HepG2 (cell line): Measurements from ENCODE around the gene GPR42. TPM values are rescaled to one million over a fixed set of nuclear protein-coding genes. Genes with fewer than 3 reads are reported as not detected.

Experiments used
- ATAC-seq: fragments of 200-7000 bp; cut with Tn5 transposase; 3 replicates; pipeline ENCODE4 v1.9.1; 2020; ENCODE audit warnings: mild to moderate bottlenecking, moderate library complexity
- BruUV-seq: library from RNA; stranded (reverse); fragments of 400-500 nt; replicated peaks from 2 replicates; lab custom pipeline; 2021; lab: Mats Ljungman, UMichigan
- CTCF ChIA-PET: fragments of 300-600 bp; formaldehyde crosslinking; extraction: SDS; loops from one replicate; lab custom pipeline; 2021; ENCODE audit warnings: low total read pairs, inconsistent platforms, low intra/inter-chr PET ratio; lab: Yijun Ruan, JAX
- POLR2A ChIA-PET: fragments of 350-600 bp; sonication (Branson Sonifier 250); formaldehyde crosslinking; loops from one replicate; lab custom pipeline; 2020; ENCODE audit warnings: antibody characterized with exemption, inconsistent platforms; lab: Yijun Ruan, JAX
- DNase-seq: peaks from one replicate; pipeline ENCODE4 v3.0.0-alpha.2; 2015; ENCODE audit warnings: low spot score
- FAIRE-seq: peaks from 3 replicates; lab custom pipeline; 2011; peaks lifted over from hg19 to GRCh38; lab: Jason Lieb, UNC
- H2AFZ ChIP-seq: one replicate; pipeline ENCODE4 v1.6.1; 2011; ENCODE audit warnings: low read length, inconsistent platforms
- H3K27ac ChIP-seq: fragments of 300-600 bp; 3 replicates; pipeline ENCODE4 v1.8.0; 2011; ENCODE audit warnings: mixed run types, mild to moderate bottlenecking, mixed read lengths, low read length, inconsistent platforms; ENCODE audit not compliant: insufficient read depth; ENCODE audit errors: extremely low read length
- H3K27me3 ChIP-seq, 2 experiments: fragments of 200-600 bp in 1 of 2; 2 replicates in 1 of 2; 3 replicates in 1 of 2; pipeline versions ENCODE4 v1.6.0 to v1.8.0; 2011; ENCODE audit warnings: low read length in 2 of 2, mild to moderate bottlenecking in 2 of 2, moderate library complexity in 2 of 2, inconsistent platforms in 1 of 2; ENCODE audit not compliant: insufficient read depth in 2 of 2, control insufficient read depth in 1 of 2
- H3K36me3 ChIP-seq, 2 experiments: fragments of 200-600 bp in 1 of 2; replicated peaks in 1 of 2; 2 replicates in 1 of 2; 3 replicates in 1 of 2; pipeline versions ENCODE4 v1.5.1 to v1.8.0; 2011; ENCODE audit warnings: low read length in 2 of 2, inconsistent platforms in 1 of 2; ENCODE audit not compliant: insufficient read depth in 2 of 2, control insufficient read depth in 1 of 2
- H3K4me1 ChIP-seq: 2 replicates; pipeline ENCODE4 v1.5.1; 2012; ENCODE audit warnings: low read length, inconsistent platforms; ENCODE audit not compliant: insufficient read depth
- H3K4me2 ChIP-seq: 2 replicates; pipeline ENCODE4 v1.6.0; 2011; ENCODE audit warnings: low read depth, low read length, inconsistent platforms
- H3K4me3 ChIP-seq, 3 experiments: fragments of 200-600 bp in 1 of 3; sonication (generic), shearing (Covaris generic) in 1 of 3; replicated peaks in 1 of 3; 2 replicates each; pipeline ENCODE4 v1.5.1; 2011 to 2016; ENCODE audit warnings: low read length in 3 of 3, inconsistent platforms in 2 of 3, low read depth in 2 of 3, mild to moderate bottlenecking in 2 of 3, control low read depth in 1 of 3, mixed read lengths in 1 of 3; ENCODE audit not compliant: insufficient read depth in 1 of 3
- H3K79me2 ChIP-seq: one replicate; pipeline ENCODE4 v1.6.1; 2011; ENCODE audit warnings: low read length, inconsistent platforms; ENCODE audit not compliant: insufficient read depth
- H3K9ac ChIP-seq: 2 replicates; pipeline ENCODE4 v1.6.0; 2011; ENCODE audit warnings: mild to moderate bottlenecking, low read depth, low read length, inconsistent platforms; ENCODE audit not compliant: insufficient read depth
- H3K9me3 ChIP-seq: 2 replicates; pipeline ENCODE4 v1.5.1; 2012; ENCODE audit warnings: mild to moderate bottlenecking, low read length
- H4K20me1 ChIP-seq: 2 replicates; pipeline ENCODE4 v1.6.0; 2011; ENCODE audit warnings: inconsistent platforms, mild to moderate bottlenecking, low read length, moderate library complexity; ENCODE audit not compliant: insufficient read depth
- EED ChIP-seq: sonication (generic); formaldehyde crosslinking; IDR thresholded peaks from 2 replicates; pipeline ENCODE4 v1.5.0; 2020; ENCODE audit warnings: mild to moderate bottlenecking, missing genetic modification reagents
- HOXA5 ChIP-seq: sonication (generic); formaldehyde crosslinking; IDR thresholded peaks from 2 replicates; pipeline ENCODE4 v1.4.0; 2020; ENCODE audit warnings: missing genetic modification reagents
- KAT7 ChIP-seq: IDR thresholded peaks from 2 replicates; pipeline ENCODE4 v1.6.1; 2018; ENCODE audit warnings: borderline replicate concordance, missing compliant biosample characterization
- KDM6A ChIP-seq: IDR thresholded peaks from 2 replicates; pipeline ENCODE4 v1.6.1; 2016; ENCODE audit warnings: low read depth
- SP4 ChIP-seq: sonication (generic); formaldehyde crosslinking; IDR thresholded peaks from 2 replicates; pipeline ENCODE4 v1.8.1; 2023; ENCODE audit warnings: mild to moderate bottlenecking, missing genetic modification reagents
- THAP9 ChIP-seq: sonication (generic); formaldehyde crosslinking; IDR thresholded peaks from 2 replicates; pipeline ENCODE4; 2020; ENCODE audit warnings: missing genetic modification reagents, mild to moderate bottlenecking, borderline replicate concordance
- ZEB1 ChIP-seq: IDR thresholded peaks from 2 replicates; pipeline ENCODE4 v1.6.1; 2012; ENCODE audit warnings: mild to moderate bottlenecking, low read depth, inconsistent platforms; ENCODE audit not compliant: insufficient replicate concordance
- ZNF3 ChIP-seq: IDR thresholded peaks from 2 replicates; pipeline ENCODE4 v1.7.0; 2017; ENCODE audit warnings: inconsistent platforms
- ZNF367 ChIP-seq: sonication (generic); formaldehyde crosslinking; IDR thresholded peaks from 2 replicates; pipeline ENCODE4 v1.4.0; 2020; ENCODE audit warnings: missing genetic modification reagents, borderline replicate concordance
- WGBS: methylation state at CpG from one replicate; pipeline ENCODE4 v1.1.6; 2017; ENCODE audit warnings: low lambda C conversion rate; 5-methylcytosine and 5-hydroxymethylcytosine counted together
- in situ Hi-C: cut with HindIII; loops from 2 replicates; pipeline ENCODE4 v1.10.0; 2017; ENCODE audit warnings: low pct_unique_long_range_greater_than_20kb; ENCODE audit not compliant: extremely low pct_ligation_motif_present
- intact Hi-C: fragments of 100-400 bp; cut with micrococcal nuclease; formaldehyde crosslinking; loops from one replicate; pipeline ENCODE4 v1.10.0; 2022; ENCODE audit not compliant: unreplicated experiment
- polyA plus RNA-seq, 8 experiments: library from polyadenylated mRNA; depleted of rRNA in 3 of 8; stranded (reverse) in 7 of 8; unstranded in 1 of 8; fragments of >200 nt; fragmentation: Illumina TruSeq in 4 of 8; extraction: Trizol in 4 of 8; gene quantifications; 2 replicates each; pipeline versions ENCODE4 v1.2.1 to v1.2.3, GENCODE V29; 2011 to 2016; ENCODE audit warnings: low read depth in 4 of 8, missing spikeins in 1 of 8, mixed read lengths in 1 of 8; ENCODE audit not compliant: insufficient read depth in 1 of 8
- total RNA-seq, 5 experiments: library from RNA; depleted of rRNA; stranded (reverse); fragments of >200 nt; fragmentation: Illumina TruSeq; extraction: Trizol; gene quantifications; 2 replicates each; pipeline ENCODE4 v1.2.3, GENCODE V29; 2016; ENCODE audit warnings: low read depth in 1 of 5
- TF ChIP-seq, protein P1 (sequence below): sonication (generic); formaldehyde crosslinking; IDR thresholded peaks from 2 replicates; pipeline ENCODE4 v1.4.0; 2020; ENCODE audit warnings: missing genetic modification reagents, borderline replicate concordance
- TF ChIP-seq, protein P2 (sequence below): sonication (generic); formaldehyde crosslinking; IDR thresholded peaks from 2 replicates; pipeline ENCODE4 v1.4.0; 2020; ENCODE audit warnings: missing genetic modification reagents, borderline replicate concordance

Gene GPR42
- total and polyA plus RNA-seq, 2 of the 13 experiments (the other 11 are each of a cell fraction or from before 2014, with no cell fraction given): not detected

GRCh38 chr19:35417278-35417677 is 46.4 kb downstream of the GPR42 start:
- H3K4me2 ChIP-seq: no peak overlapping the region
- no peaks in the 10 kb centered on the region; a peak in 1 of 5 replicates for H3K27me3 ChIP-seq
- no peak for DNase-seq
- no peak overlapping the region for H2AFZ ChIP-seq
- ChIA-PET POLR2A (interaction anchor here (0.5 kb wide), 1 partner anchor 26 kb away, joined by 3 read pairs; no protein-coding TSS in a partner anchor), CTCF (no interaction called here)
- no peak for ATAC-seq
- no peaks in the 10 kb centered on the region for H3K9me3 ChIP-seq
- H3K9ac ChIP-seq: no peak overlapping the region
- WGBS: 92% methylated on average over 2 of the region's 2 CpGs
- no TSS peak for BruUV-seq
- intact Hi-C loops: no loop called here
- peaks cover 63% of the 10 kb centered on the region for H3K4me1 ChIP-seq
- TF ChIP-seq ZEB1 (no peak), KDM6A (no peak), KAT7 (CRISPR knock-in tag) (no peak), EED (CRISPR knock-in tag) (no peak), HOXA5 (CRISPR knock-in tag) (no peak), ZNF367 (CRISPR knock-in tag) (no peak), ZNF3 (CRISPR knock-in tag) (no peak), SP4 (CRISPR knock-in tag) (no peak), THAP9 (no peak)
- TF ChIP-seq, protein P1, sequence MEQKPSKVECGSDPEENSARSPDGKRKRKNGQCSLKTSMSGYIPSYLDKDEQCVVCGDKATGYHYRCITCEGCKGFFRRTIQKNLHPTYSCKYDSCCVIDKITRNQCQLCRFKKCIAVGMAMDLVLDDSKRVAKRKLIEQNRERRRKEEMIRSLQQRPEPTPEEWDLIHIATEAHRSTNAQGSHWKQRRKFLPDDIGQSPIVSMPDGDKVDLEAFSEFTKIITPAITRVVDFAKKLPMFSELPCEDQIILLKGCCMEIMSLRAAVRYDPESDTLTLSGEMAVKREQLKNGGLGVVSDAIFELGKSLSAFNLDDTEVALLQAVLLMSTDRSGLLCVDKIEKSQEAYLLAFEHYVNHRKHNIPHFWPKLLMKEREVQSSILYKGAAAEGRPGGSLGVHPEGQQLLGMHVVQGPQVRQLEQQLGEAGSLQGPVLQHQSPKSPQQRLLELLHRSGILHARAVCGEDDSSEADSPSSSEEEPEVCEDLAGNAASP: no peak
- TF ChIP-seq, protein P2, sequence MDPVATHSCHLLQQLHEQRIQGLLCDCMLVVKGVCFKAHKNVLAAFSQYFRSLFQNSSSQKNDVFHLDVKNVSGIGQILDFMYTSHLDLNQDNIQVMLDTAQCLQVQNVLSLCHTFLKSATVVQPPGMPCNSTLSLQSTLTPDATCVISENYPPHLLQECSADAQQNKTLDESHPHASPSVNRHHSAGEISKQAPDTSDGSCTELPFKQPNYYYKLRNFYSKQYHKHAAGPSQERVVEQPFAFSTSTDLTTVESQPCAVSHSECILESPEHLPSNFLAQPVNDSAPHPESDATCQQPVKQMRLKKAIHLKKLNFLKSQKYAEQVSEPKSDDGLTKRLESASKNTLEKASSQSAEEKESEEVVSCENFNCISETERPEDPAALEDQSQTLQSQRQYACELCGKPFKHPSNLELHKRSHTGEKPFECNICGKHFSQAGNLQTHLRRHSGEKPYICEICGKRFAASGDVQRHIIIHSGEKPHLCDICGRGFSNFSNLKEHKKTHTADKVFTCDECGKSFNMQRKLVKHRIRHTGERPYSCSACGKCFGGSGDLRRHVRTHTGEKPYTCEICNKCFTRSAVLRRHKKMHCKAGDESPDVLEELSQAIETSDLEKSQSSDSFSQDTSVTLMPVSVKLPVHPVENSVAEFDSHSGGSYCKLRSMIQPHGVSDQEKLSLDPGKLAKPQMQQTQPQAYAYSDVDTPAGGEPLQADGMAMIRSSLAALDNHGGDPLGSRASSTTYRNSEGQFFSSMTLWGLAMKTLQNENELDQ (CRISPR knock-in tag): no peak
- FAIRE-seq: no peak
- no peaks in the 10 kb centered on the region for H4K20me1 ChIP-seq
- in situ Hi-C loops: no loop called here
- H3K4me3 ChIP-seq: no peak overlapping the region
- no peak overlapping the region for H3K27ac ChIP-seq
- no peaks in the 10 kb centered on the region for H3K36me3 ChIP-seq
- no peaks in the 10 kb centered on the region for H3K79me2 ChIP-seq
